ENCODE data around the gene ZNF160.
"Not testable (repeated sequence)": the region's sequence is repeated elsewhere in the genome, so short reads cannot be mapped to it uniquely, and the experiment has no call there.

Gene ZNF160

GRCh38 chr19:53037101-53038097, 65.8 kb downstream of the ZNF160 start:
- no peak for DNase-seq (ENCODE audit: low read depth, low spot score)
- H3K4me3 ChIP-seq (ENCODE audit: low read length) = no peak overlapping the region

GRCh38 chr19:53034948-53035675, 68.1 kb downstream of the ZNF160 start:
- DNase-seq (ENCODE audit: low read depth, low spot score) = no peak
- no peak overlapping the region for H3K4me3 ChIP-seq (ENCODE audit: low read length)

- no peak overlapping the region for H3K4me3 ChIP-seq (ENCODE audit: low read length)
- no peak for DNase-seq (ENCODE audit: low read depth, low spot score)
These were observed 69.2 kb downstream of the ZNF160 start for GRCh38 chr19:53034054-53034453.

GRCh38 chr19:53028306-53028705, 74.9 kb downstream of the ZNF160 start:
- DNase-seq (ENCODE audit: low read depth, low spot score); H3K4me3 ChIP-seq (ENCODE audit: low read length): not testable (repeated sequence)

GRCh38 chr19:53019684-53020083, 83.5 kb downstream of the ZNF160 start:
- no peak overlapping the region for H3K4me3 ChIP-seq (ENCODE audit: low read length)
- no peak for DNase-seq (ENCODE audit: low read depth, low spot score)

Measured in Jurkat, Clone E6-1 (cell line).